ENCODE results near the gene DCTN5.

DNA sequence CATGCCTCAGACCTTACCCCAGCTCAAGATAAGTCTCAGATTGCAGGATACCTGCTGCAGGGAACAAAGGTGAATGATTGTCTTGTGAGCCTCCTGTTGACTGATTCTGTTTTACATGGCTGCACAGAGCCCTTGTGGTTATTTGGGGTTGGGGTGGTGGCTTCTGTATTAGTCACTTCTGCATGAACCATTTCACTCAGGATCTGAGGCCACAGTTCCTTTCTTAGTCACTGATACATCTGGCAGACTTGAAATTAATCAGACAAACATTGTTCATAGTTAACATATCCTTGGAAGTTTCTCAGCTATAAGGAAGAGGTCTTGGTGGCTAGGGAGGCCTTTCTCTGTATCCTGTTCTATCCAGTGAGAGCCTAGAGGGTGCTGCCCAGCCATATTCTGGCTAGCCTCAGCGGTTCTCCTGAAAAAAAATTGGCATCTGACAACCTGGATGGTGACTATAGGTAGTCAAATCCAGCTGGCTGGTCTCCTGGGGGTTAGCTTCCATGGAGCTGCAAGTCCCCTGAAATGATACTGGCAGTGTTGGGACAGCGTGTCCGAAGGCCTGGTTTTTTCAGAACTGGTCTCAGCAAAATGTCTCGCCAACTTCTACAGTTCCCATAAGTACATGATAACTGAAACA lies 29.0 kb downstream of the DCTN5 start:
- TF ChIP-seq, protein P1, sequence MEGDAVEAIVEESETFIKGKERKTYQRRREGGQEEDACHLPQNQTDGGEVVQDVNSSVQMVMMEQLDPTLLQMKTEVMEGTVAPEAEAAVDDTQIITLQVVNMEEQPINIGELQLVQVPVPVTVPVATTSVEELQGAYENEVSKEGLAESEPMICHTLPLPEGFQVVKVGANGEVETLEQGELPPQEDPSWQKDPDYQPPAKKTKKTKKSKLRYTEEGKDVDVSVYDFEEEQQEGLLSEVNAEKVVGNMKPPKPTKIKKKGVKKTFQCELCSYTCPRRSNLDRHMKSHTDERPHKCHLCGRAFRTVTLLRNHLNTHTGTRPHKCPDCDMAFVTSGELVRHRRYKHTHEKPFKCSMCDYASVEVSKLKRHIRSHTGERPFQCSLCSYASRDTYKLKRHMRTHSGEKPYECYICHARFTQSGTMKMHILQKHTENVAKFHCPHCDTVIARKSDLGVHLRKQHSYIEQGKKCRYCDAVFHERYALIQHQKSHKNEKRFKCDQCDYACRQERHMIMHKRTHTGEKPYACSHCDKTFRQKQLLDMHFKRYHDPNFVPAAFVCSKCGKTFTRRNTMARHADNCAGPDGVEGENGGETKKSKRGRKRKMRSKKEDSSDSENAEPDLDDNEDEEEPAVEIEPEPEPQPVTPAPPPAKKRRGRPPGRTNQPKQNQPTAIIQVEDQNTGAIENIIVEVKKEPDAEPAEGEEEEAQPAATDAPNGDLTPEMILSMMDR (IDR thresholded peaks at IDR 0.05; ENCODE audit: borderline replicate concordance, extremely low read depth, low read length, poor library complexity, severe bottlenecking), result no peak
- no peak for TF ChIP-seq EZH2 (IDR thresholded peaks at IDR 0.05; ENCODE audit: borderline replicate concordance, low read depth, low read length, severe bottlenecking)

All from DND-41 (cell line).